AG10803 (cell line): ENCODE data around the gene BOC.
"Not testable (repeated sequence)": the region's sequence is repeated elsewhere in the genome, so short reads cannot be mapped to it uniquely, and the experiment has no call there.

Experiments used
- DNase-seq: peaks from one replicate; pipeline ENCODE4 v3.0.0; 2010; ENCODE audit warnings: low read depth
- H3K4me3 ChIP-seq: 2 replicates; pipeline ENCODE4 v1.5.1; 2011; ENCODE audit warnings: mild to moderate bottlenecking, low read length, control low read depth
- TF ChIP-seq, protein P1 (sequence below): conservative IDR thresholded peaks from 2 replicates; pipeline ENCODE4 v1.5.1; 2011; ENCODE audit warnings: mild to moderate bottlenecking, low read length, control low read depth, inconsistent platforms

BOC gene

DNA sequence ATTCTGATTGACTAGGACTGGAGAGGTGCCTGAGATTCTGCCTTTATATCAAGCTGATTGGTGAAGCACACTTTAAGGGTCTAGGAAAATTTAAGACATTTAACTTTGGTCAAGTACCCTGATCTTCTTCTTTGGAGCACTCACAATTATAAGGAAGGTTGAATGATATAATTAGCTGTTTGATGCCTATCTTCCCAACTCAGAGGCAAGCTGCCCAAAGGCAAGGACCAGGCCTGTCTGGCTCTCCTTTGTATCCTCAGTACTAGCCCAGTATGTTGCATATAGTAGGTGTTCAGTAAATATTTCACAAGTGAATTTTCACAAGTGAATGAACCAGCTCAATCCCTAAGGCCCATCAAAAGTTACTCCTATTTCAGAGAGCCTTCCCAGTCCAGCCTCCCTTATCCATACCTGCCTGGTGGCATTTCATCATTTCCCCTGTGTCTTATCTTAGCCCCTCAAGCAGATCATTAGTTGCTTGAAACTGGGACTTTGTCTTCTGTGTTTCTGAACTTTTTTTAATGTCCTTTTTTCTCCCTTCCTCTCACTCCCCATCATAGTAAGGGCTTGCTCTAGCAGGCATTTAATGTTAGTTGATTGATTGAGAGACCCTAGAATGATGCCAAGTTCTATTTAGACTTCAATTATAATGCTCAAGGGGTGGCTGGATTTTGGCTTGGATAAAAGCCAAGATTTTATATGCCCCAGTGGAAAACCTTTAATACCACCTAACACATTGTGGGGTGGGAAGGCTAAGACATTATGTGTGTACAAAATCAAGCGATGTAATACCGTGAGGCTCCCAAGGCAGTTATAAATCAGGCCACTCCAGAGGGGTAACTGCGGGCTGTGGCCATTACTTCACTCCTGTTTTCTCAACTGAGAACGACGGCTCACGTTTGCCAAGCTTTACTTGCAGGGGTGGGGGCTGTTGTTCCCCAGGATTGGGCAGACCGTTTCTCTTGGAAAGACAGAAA, 43.2 kb upstream of the BOC start:
- no peak for DNase-seq
- TF ChIP-seq, protein P1, sequence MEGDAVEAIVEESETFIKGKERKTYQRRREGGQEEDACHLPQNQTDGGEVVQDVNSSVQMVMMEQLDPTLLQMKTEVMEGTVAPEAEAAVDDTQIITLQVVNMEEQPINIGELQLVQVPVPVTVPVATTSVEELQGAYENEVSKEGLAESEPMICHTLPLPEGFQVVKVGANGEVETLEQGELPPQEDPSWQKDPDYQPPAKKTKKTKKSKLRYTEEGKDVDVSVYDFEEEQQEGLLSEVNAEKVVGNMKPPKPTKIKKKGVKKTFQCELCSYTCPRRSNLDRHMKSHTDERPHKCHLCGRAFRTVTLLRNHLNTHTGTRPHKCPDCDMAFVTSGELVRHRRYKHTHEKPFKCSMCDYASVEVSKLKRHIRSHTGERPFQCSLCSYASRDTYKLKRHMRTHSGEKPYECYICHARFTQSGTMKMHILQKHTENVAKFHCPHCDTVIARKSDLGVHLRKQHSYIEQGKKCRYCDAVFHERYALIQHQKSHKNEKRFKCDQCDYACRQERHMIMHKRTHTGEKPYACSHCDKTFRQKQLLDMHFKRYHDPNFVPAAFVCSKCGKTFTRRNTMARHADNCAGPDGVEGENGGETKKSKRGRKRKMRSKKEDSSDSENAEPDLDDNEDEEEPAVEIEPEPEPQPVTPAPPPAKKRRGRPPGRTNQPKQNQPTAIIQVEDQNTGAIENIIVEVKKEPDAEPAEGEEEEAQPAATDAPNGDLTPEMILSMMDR, result no peak
- H3K4me3 ChIP-seq, result no peak overlapping the region

DNA sequence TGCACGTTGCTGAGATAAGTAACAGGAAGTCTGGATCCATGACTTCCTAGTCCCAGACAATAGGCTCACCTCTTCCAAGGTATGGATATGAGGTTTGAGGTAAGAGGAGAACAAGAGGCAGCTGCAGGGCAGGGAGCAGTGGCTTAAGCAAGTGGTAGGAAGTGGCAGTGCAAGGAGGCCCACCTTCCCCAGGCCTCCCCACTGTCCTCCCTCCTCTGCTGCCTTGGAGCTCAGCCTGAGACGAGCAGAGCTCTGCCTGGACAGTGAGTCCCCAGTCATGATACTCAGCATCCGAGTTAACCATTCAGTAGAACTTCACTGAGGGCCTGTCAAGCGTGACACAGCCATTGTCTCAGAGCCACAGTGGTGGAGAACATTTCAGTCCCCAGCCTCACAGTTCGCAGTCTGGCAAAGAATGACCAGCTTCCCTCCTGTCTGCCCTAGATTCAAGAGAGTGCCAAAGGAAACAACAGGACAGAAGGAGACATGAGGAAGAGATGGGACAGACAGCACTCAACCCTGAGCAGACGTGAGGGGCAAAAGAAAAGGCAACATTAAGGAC, 41.4 kb upstream of the BOC start:
- no peak for DNase-seq
- H3K4me3 ChIP-seq, result no peak overlapping the region
- TF ChIP-seq, protein P1, result no peak

DNA sequence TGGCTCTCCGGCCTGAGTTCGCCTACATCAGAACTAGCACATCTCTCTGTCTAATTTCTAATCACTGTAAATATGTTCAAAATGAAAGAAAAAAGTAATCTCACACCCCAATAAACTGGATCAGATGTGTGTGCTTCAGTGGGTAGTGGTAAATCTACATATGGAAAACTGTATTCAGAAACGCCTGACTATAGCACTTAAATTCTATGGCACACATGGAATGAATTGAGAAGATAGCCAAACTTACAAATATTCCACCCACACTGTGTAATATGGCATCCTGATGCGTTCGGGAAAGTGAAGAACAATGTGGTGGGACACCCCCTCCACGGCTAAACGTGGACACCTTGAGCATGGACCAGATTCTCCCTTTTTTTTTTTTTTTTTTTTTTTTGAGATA, 40.6 kb upstream of the BOC start:
- TF ChIP-seq, protein P1, result no peak
- DNase-seq, result no peak
- H3K4me3 ChIP-seq, result no peak overlapping the region

DNA sequence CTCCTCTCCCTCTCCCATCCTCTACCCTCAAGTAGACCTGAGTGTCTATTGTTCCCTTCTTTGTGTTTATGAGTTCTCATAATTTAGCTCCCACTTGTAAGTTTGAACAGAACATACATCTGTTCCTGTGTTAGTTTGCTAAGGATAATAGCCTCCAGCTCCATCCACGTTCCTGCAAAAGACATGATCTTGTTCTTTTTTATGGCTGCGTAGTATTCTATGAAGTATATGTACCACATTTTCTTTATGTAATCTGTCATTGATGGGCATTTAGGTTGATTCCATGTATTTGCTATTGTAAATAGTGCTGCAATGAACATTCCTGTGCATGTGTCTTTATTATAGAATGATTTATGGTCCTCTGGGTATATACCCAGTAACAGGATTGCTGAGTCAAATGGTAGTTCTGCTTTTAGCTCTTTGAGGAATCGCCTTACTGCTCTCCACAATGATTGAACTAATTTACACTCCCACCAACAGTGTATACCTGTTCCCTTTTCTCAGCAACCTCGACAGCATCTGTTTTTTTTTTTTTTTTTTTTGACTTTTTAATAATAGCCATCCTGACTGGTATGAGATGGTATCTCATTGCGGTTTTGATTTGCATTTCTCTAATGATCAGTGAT, 39.6 kb upstream of the BOC start:
- DNase-seq, H3K4me3 ChIP-seq: not testable (repeated sequence)

DNA sequence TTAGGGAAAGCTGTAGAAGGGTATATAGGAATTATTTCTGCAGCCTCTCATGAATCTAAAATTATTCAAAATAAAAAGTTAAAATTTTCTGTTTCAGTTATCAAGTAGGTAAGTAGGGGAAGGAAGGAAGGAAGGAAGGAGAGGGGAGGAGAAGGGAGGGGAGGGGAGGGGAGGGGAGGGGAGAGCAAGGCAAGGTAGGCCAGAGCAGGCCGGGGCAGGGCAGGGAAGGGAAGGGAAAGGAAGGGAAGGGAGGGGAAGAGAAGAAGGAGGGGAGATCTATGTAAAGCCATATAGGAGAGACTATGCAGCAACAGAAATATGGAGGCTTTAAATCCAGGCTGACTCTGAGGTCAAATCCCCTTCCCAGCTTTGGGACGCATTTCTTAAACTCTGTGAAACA, 38.3 kb upstream of the BOC start:
- TF ChIP-seq, protein P1, result no peak
- DNase-seq, result no peak
- H3K4me3 ChIP-seq, result no peak overlapping the region

DNA sequence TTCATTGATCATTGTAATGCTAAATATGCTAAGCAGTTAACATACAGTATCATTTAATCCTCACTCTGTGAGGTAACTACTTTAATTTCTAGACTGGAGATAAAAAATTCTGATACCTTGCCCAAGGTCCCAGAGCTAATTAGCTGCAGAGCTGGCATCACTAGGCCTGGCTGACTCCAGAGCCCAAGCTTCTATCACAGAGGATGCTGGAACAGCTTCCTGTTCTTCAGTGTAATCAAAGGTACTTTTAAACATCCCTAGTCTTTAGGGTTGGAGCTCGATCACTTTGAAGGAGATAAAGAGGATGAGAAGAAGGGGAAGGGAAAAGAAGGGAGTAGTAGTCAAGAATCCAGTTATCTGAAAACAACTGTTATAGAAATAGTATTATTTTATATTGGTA, 37.1 kb upstream of the BOC start:
- H3K4me3 ChIP-seq, result no peak overlapping the region
- DNase-seq, result no peak
- TF ChIP-seq, protein P1, result no peak

DNA sequence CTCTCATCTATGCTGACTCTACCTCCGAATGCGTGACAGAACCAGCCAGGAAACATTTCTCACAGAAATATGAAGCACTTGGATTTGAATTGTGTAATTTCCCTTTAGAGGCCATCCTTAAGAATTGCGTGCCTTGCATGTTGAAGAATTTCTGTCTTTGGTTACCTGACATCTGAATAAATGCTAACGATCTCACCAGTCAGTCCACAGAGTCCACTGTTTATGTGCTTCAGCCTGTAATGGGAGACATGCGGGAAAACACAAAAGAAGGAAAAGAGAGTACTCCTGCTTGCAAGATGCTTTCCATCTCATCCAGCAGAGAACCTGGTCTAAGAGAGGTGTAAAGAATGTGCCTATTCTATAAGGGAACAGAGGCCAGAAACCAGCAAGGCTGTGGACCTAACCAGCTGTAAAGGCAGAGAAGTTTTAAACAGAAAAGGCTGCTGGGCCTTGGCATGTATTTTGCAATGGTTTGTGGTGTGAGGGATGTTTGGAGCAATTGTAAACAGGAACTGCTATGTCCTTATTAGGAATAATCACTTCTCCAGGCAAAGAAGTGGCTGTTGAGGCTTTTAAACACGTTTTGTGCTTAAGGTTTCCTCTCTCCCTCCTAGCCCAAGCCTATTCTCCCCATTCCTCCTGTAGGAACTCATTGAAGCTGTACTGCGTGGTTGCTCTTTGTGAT, 36.4 kb upstream of the BOC start:
- DNase-seq, result peak; percentile 66
- H3K4me3 ChIP-seq, result no peak overlapping the region
- TF ChIP-seq, protein P1, result no peak
